GM12872 (cell line): Measurements from ENCODE around the gene GAN.

Source experiments
- CTCF ChIP-seq: IDR thresholded peaks from 3 replicates; pipeline ENCODE4 v1.5.1; 2011; ENCODE audit warnings: low read depth, mild to moderate bottlenecking, low read length, moderate library complexity; ENCODE audit not compliant: insufficient read depth

The GAN gene

DNA sequence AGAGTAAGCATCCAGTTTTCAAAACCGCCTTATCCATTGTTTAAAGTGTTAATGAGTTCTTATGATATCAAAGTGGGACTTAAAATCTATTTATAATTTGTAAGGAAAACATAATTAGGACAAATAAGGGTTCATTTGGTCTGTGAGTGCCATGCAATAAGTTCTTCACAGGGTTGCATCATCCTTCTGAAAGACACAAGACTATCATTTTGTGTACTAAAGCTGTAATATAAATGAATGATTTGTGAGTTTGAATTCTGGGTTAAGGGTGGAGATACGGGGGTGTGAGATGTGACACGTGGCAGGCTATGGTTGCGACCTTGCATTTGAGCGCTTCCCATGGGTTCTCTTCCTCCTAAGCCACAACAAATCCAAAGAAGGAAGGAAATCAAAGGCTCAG, 6.8 kb downstream of the GAN start:
- no peak for TF ChIP-seq CTCF

DNA sequence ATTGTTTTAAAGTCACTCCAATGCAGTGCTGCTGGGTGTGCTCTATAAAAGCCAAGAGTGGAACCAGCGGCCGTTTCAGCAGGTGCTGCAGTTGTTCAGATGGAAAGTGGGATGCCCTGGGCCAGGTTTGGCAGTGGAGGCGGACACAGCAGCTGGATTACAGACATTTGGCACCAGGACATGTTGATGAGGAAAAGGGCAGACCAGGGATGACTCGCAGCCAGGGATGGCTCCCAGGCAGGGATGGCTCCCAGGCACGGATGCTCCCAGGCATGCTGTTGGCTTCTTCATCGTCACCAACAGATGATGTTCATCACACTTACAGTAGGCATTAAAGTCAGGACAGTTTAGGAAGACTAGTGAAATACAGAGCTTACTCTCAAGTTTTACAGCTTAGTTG, 10.0 kb downstream of the GAN start:
- TF ChIP-seq CTCF, result no peak

GRCh38 chr16:81327011-81327410, 12.2 kb downstream of the GAN start:
- no peak for TF ChIP-seq CTCF

GRCh38 chr16:81327447-81328196, 12.9 kb downstream of the GAN start:
- no peak for TF ChIP-seq CTCF

DNA sequence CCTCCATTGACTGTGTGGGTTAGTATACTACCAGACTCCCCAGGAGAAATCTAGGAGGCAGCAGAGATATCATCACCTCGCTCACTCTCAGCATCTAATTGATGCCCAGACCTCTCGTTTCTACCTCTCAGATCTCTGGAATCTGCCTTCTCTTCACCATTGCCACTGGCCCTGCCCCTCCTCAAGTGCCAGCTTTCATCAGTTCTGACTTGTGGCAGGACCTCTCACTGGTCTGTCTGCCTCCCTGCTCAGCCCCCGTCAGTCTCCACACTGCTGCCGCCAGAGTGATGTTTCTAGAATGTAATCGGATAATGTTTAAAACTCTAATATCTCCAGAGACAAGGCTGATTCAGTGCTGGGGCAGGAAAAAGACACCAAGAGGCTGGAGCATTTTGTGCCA, 15.2 kb downstream of the GAN start:
- TF ChIP-seq CTCF, result no peak

DNA sequence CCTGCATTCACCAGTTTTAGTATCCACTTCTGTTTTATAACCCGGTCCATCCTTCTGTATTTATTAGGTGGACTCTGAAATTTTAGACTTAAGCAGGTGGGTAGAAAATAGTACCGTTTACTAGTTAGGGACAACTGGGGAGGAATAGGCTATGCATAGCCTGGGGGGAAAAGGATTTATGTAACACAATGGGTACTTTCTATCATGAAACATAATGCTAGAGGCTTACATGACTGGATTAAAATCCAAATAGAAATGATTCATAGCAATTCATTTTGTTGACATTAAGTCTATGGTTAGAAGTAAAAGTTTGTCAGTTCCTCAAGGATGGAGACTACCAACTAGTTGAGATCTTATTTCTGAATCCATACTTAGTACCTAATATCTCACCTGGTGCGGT, 18.6 kb downstream of the GAN start:
- TF ChIP-seq CTCF, result no peak

DNA sequence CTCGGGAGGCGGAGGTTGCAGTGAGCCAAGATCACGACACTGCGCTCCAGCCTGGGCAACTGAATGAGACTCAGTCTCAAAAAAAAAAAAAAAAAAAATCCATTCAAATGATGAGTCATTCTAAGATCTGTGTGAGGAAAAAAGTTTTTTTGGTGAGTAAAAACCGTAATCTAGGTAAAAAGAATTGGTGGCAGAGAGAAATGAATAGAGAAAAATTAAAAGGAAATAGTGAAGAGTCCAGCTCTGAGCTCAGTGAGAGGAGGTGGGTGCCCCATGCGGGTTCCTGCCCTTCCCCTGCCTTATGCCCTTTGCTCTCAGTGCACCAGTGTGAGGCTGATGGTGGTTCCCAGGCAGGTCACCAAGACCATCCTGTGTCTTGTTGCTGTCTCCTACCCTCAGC, 20.9 kb downstream of the GAN start:
- no peak for TF ChIP-seq CTCF
